HEK293 (cell line): ENCODE measurements around the gene DCK.

Experiments used
- CTCF ChIA-PET: fragments of 350-600 bp; formaldehyde crosslinking; extraction: SDS; loops from one replicate; lab custom pipeline; 2021; ENCODE audit warnings: antibody characterized with exemption; lab: Yijun Ruan, JAX
- POLR2A ChIA-PET: fragments of 300-600 bp; formaldehyde crosslinking; extraction: SDS; loops from one replicate; lab custom pipeline; 2020; ENCODE audit warnings: antibody characterized with exemption, inconsistent platforms; lab: Yijun Ruan, JAX
- H3K27ac ChIP-seq: fragments of 200-500 bp; sonication (Bioruptor generic); 2 replicates; pipeline ENCODE4 v1.5.1; 2014; ENCODE audit warnings: low read depth, low read length, control low read depth, inconsistent platforms; ENCODE audit errors: extremely low read depth
- H3K36me3 ChIP-seq, 2 experiments: fragments of 200-500 bp in 1 of 2; sonication (Bioruptor generic) in 1 of 2; 1 replicate in 1 of 2; 2 replicates in 1 of 2; pipeline ENCODE4 v1.5.1; 2014 to 2017; ENCODE audit warnings: inconsistent platforms in 2 of 2, low read length in 2 of 2; ENCODE audit not compliant: control insufficient read depth in 2 of 2, insufficient read depth in 1 of 2
- H3K4me1 ChIP-seq: fragments of 200-500 bp; sonication (Bioruptor generic); 2 replicates; pipeline ENCODE4 v1.5.1; 2014; ENCODE audit warnings: mild to moderate bottlenecking, low read length, inconsistent platforms; ENCODE audit not compliant: control insufficient read depth, insufficient read depth
- H3K4me3 ChIP-seq: 2 replicates; pipeline ENCODE4 v1.5.1; 2011; ENCODE audit warnings: low read depth, mild to moderate bottlenecking, control low read depth, low read length, moderate library complexity
- H3K9me3 ChIP-seq: fragments of 200-500 bp; sonication (Bioruptor generic); 2 replicates; pipeline ENCODE4 v1.5.1; 2014; ENCODE audit warnings: low read depth, low read length, inconsistent platforms; ENCODE audit not compliant: control insufficient read depth, insufficient read depth
- KLF7 ChIP-seq: fragments of 450-650 bp; formaldehyde crosslinking; IDR thresholded peaks from 2 replicates; pipeline ENCODE4 v1.5.1; 2016; ENCODE audit warnings: missing biosample characterization, missing genetic modification characterization, borderline replicate concordance
- TSHZ1 ChIP-seq: fragments of 450-650 bp; formaldehyde crosslinking; IDR thresholded peaks from 2 replicates; pipeline ENCODE4 v1.5.1; 2016; ENCODE audit warnings: missing biosample characterization, missing genetic modification characterization, borderline replicate concordance
- ZEB2 ChIP-seq: fragments of 450-650 bp; formaldehyde crosslinking; IDR thresholded peaks from 2 replicates; pipeline ENCODE4 v1.5.1; 2016; ENCODE audit warnings: missing biosample characterization, missing genetic modification characterization
- ZFP69B ChIP-seq: fragments of 450-650 bp; formaldehyde crosslinking; IDR thresholded peaks from 2 replicates; pipeline ENCODE4 v1.5.1; 2016; ENCODE audit warnings: missing biosample characterization, missing genetic modification characterization
- ZNF10 ChIP-seq: fragments of 450-650 bp; formaldehyde crosslinking; IDR thresholded peaks from 2 replicates; pipeline ENCODE4 v1.5.1; 2017; ENCODE audit warnings: missing biosample characterization, missing genetic modification characterization
- ZNF19 ChIP-seq: fragments of 450-650 bp; formaldehyde crosslinking; IDR thresholded peaks from 2 replicates; pipeline ENCODE4; 2016; ENCODE audit warnings: missing biosample characterization, missing genetic modification characterization, low read depth
- ZNF221 ChIP-seq: fragments of 450-650 bp; formaldehyde crosslinking; IDR thresholded peaks from 2 replicates; pipeline ENCODE4 v1.5.1; 2017; ENCODE audit warnings: missing biosample characterization, missing genetic modification characterization, borderline replicate concordance
- ZNF26 ChIP-seq: fragments of 450-650 bp; formaldehyde crosslinking; IDR thresholded peaks from 2 replicates; pipeline ENCODE4 v1.5.1; 2016; ENCODE audit warnings: missing biosample characterization, missing genetic modification characterization
- ZNF302 ChIP-seq: fragments of 450-650 bp; formaldehyde crosslinking; IDR thresholded peaks from 2 replicates; pipeline ENCODE4 v1.5.1; 2016; ENCODE audit warnings: missing biosample characterization, missing genetic modification characterization, low read depth
- ZNF423 ChIP-seq: fragments of 450-650 bp; formaldehyde crosslinking; IDR thresholded peaks from 2 replicates; pipeline ENCODE4 v1.5.1; 2016; ENCODE audit warnings: missing biosample characterization, missing genetic modification characterization
- ZNF473 ChIP-seq: fragments of 450-650 bp; formaldehyde crosslinking; IDR thresholded peaks from 2 replicates; pipeline ENCODE4 v1.5.1; 2017; ENCODE audit warnings: missing biosample characterization, missing genetic modification characterization
- ZNF488 ChIP-seq: fragments of 450-650 bp; formaldehyde crosslinking; IDR thresholded peaks from 2 replicates; pipeline ENCODE4 v1.5.1; 2016; ENCODE audit warnings: missing biosample characterization, missing genetic modification characterization
- ZNF529 ChIP-seq: fragments of 450-650 bp; formaldehyde crosslinking; IDR thresholded peaks from 2 replicates; pipeline ENCODE4 v1.5.1; 2017; ENCODE audit warnings: missing genetic modification characterization, missing biosample characterization; ENCODE audit not compliant: insufficient replicate concordance
- ZNF548 ChIP-seq: fragments of 450-650 bp; formaldehyde crosslinking; IDR thresholded peaks from 2 replicates; pipeline ENCODE4 v1.5.1; 2016; ENCODE audit warnings: missing biosample characterization, missing genetic modification characterization
- ZNF555 ChIP-seq: fragments of 450-650 bp; formaldehyde crosslinking; conservative IDR thresholded peaks from 2 replicates; pipeline ENCODE4 v1.5.1; 2017; ENCODE audit warnings: missing biosample characterization, mild to moderate bottlenecking, missing genetic modification characterization, inconsistent platforms
- ZNF623 ChIP-seq: fragments of 450-650 bp; formaldehyde crosslinking; IDR thresholded peaks from 2 replicates; pipeline ENCODE4 v1.5.1; 2016; ENCODE audit warnings: missing biosample characterization, missing genetic modification characterization
- ZNF843 ChIP-seq: fragments of 450-650 bp; formaldehyde crosslinking; IDR thresholded peaks from 2 replicates; pipeline ENCODE4 v1.5.1; 2016; ENCODE audit warnings: missing biosample characterization, missing genetic modification characterization
- ZSCAN23 ChIP-seq: fragments of 450-650 bp; formaldehyde crosslinking; IDR thresholded peaks from 2 replicates; pipeline ENCODE4 v1.5.1; 2016; ENCODE audit warnings: missing biosample characterization, missing genetic modification characterization
- TF ChIP-seq, protein P1 (sequence below): fragments of 450-650 bp; formaldehyde crosslinking; IDR thresholded peaks from 2 replicates; pipeline ENCODE4 v1.5.1; 2017; ENCODE audit warnings: missing biosample characterization, missing genetic modification characterization

DCK gene

GRCh38 chr4:70948665-70949260, 44.7 kb upstream of the DCK start (continued):
- TF ChIP-seq, protein P1, sequence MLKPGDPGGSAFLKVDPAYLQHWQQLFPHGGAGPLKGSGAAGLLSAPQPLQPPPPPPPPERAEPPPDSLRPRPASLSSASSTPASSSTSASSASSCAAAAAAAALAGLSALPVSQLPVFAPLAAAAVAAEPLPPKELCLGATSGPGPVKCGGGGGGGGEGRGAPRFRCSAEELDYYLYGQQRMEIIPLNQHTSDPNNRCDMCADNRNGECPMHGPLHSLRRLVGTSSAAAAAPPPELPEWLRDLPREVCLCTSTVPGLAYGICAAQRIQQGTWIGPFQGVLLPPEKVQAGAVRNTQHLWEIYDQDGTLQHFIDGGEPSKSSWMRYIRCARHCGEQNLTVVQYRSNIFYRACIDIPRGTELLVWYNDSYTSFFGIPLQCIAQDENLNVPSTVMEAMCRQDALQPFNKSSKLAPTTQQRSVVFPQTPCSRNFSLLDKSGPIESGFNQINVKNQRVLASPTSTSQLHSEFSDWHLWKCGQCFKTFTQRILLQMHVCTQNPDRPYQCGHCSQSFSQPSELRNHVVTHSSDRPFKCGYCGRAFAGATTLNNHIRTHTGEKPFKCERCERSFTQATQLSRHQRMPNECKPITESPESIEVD (tag by site-specific recombination), result no peak
- TF ChIP-seq ZNF843 (tag by site-specific recombination) (no peak), ZNF555 (tag by site-specific recombination) (no peak), ZSCAN23 (tag by site-specific recombination) (no peak), ZNF548 (tag by site-specific recombination) (no peak), ZNF10 (tag by site-specific recombination) (no peak), ZNF623 (tag by site-specific recombination) (no peak)

DNA sequence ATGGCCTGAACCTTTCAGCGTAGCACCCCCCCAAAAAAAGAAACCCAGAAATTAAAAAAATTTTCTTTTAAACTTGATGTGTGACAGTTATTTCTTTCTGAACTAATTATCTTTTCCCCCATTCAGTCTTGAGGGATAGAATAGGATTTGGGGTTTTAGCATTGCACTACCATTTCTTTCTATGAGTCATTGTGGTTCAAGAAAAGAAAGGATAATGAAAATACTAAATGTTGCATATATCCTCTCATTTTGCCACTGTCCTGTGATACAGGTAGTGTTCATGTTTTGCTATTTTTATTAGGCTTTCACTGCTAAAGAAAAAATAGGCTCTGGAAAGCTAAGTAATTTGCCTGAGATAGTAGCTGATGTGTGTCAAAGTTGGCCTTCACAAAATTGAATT, 39.4 kb upstream of the DCK start:
- Histone ChIP-seq H3K36me3 (peaks cover 0 to under 1% of the 10 kb centered on the region in 2 experiments; a peak in 1 of 3 replicates), H3K4me3 (no peak overlapping the region), H3K9me3 (no peaks in the 10 kb centered on the region), H3K4me1 (no peaks in the 10 kb centered on the region), H3K27ac (no peak overlapping the region)
- CTCF ChIA-PET, result no interaction called here
- no peak for TF ChIP-seq ZNF473 (tag by site-specific recombination)
- TF ChIP-seq ZNF26 (tag by site-specific recombination), result no peak
- TF ChIP-seq ZEB2 (tag by site-specific recombination), result no peak
- no peak for TF ChIP-seq ZNF488 (tag by site-specific recombination)
- TF ChIP-seq ZNF221 (tag by site-specific recombination), result no peak
- TF ChIP-seq ZNF302, result no peak
- TF ChIP-seq ZNF529 (tag by site-specific recombination), result no peak
- TF ChIP-seq ZFP69B (tag by site-specific recombination), result no peak
- no peak for TF ChIP-seq TSHZ1 (tag by site-specific recombination)
- no peak for TF ChIP-seq ZNF19
- TF ChIP-seq ZNF423 (tag by site-specific recombination), result no peak
- TF ChIP-seq KLF7 (tag by site-specific recombination), result no peak
- POLR2A ChIA-PET, result no interaction called here
